Natural killer cell (primary cell): ENCODE results near the gene TMPRSS7. TPM values are rescaled to one million over a fixed set of nuclear protein-coding genes. Genes with fewer than 3 reads are reported as not detected.

ENCODE experiments used
- ATAC-seq, 3 donors: fragments of 150-1000 bp in 2 of 3; fragments of 200-7000 bp in 1 of 3; cut with Tn5 transposase; 1 replicate in 1 of 3; 2 replicates in 2 of 3; pipeline ENCODE4 v1.10.0; 2021; ENCODE audit warnings: mild to moderate bottlenecking in 2 of 3, moderate library complexity in 2 of 3
- DNase-seq, 2 donors: peaks; one replicate each; pipeline versions ENCODE4 v3.0.0 to v3.0.0-alpha.2; 2013 to 2021; ENCODE audit warnings: mixed read lengths in 1 of 2
- H3K27ac ChIP-seq: one replicate; pipeline ENCODE4 v1.5.1; 2013; ENCODE audit warnings: mild to moderate bottlenecking, low read length
- H3K27me3 ChIP-seq: one replicate; pipeline ENCODE4 v1.6.1; 2013; ENCODE audit warnings: low read length; ENCODE audit not compliant: control insufficient read depth, insufficient read depth
- H3K36me3 ChIP-seq: one replicate; pipeline ENCODE4 v1.6.1; 2013; ENCODE audit warnings: low read length; ENCODE audit not compliant: control insufficient read depth, insufficient read depth
- H3K4me1 ChIP-seq: one replicate; pipeline ENCODE4 v1.6.1; 2013; ENCODE audit warnings: low read length; ENCODE audit not compliant: control insufficient read depth, insufficient read depth
- H3K4me3 ChIP-seq: one replicate; pipeline ENCODE4 v1.5.1; 2013; ENCODE audit warnings: low read length
- H3K9me3 ChIP-seq: one replicate; pipeline ENCODE4 v1.6.1; 2013; ENCODE audit warnings: low read length; ENCODE audit not compliant: control insufficient read depth, insufficient read depth
- H3K27ac Mint-ChIP-seq, 2 donors: one replicate each; pipeline ENCODE4 v1.8.0; 2022; ENCODE audit warnings: mild to moderate bottlenecking in 2 of 2, mixed read lengths in 2 of 2, moderate library complexity in 1 of 2
- H3K27me3 Mint-ChIP-seq, 2 donors: one replicate each; pipeline ENCODE4 v1.8.0; 2022; ENCODE audit warnings: low read depth in 2 of 2, mixed read lengths in 2 of 2
- H3K36me3 Mint-ChIP-seq: one replicate; pipeline ENCODE4 v1.8.0; 2022; ENCODE audit warnings: mixed read lengths
- H3K4me1 Mint-ChIP-seq, 2 donors: one replicate each; pipeline ENCODE4 v1.8.0; 2022; ENCODE audit warnings: mixed read lengths in 2 of 2
- H3K4me3 Mint-ChIP-seq: one replicate; pipeline ENCODE4 v1.8.0; 2022; ENCODE audit warnings: mild to moderate bottlenecking, moderate library complexity, mixed read lengths
- H3K9me3 Mint-ChIP-seq, 2 donors: one replicate each; pipeline ENCODE4 v1.8.0; 2022; ENCODE audit warnings: mixed read lengths in 2 of 2
- CTCF ChIP-seq: fragments of 200-600 bp; IDR thresholded peaks from one replicate; pipeline ENCODE4 v1.8.0; 2022; ENCODE audit warnings: antibody characterized with exemption
- WGBS: methylation state at CpG from one replicate; pipeline ENCODE4 v1.1.7; 2013; ENCODE audit warnings: missing lambda C conversion rate; ENCODE audit not compliant: insufficient coverage; 5-methylcytosine and 5-hydroxymethylcytosine counted together
- intact Hi-C: fragments of 100-400 bp; cut with micrococcal nuclease; formaldehyde crosslinking; loops from one replicate; pipeline ENCODE4 v1.14.2; 2022
- total RNA-seq, 4 donors: library from RNA; stranded (reverse); fragments of 120-200 nt in 1 of 4; gene quantifications; one replicate each; pipeline versions ENCODE4 v1.2.3 to v1.2.4, GENCODE V29; 2013 to 2022

The TMPRSS7 gene
- total RNA-seq, 3 donors from 2014 or later (not counting 1 experiment from before 2014, with no cell fraction given), result not detected

GRCh38 chr3:112002096-112002971, 32.2 kb upstream of the TMPRSS7 start:
- Mint-ChIP-seq H3K9me3 (no peaks in the 10 kb centered on the region), H3K4me1 (peaks cover 26 to 29% of the 10 kb centered on the region in 2 donors), H3K27ac (no peak overlapping the region), H3K4me3 (no peak overlapping the region), H3K36me3 (no peaks in the 10 kb centered on the region), H3K27me3 (peaks cover 10 to 18% of the 10 kb centered on the region in 2 donors)
- no peak for TF ChIP-seq CTCF
- H3K9me3 ChIP-seq, result no peaks in the 10 kb centered on the region
- H3K4me3 ChIP-seq, result no peak overlapping the region
- peaks cover 22% of the 10 kb centered on the region for H3K4me1 ChIP-seq
- DNase-seq (peak in 1 of 2 donors; percentile 19), ATAC-seq (no peak)
- intact Hi-C loops, result no loop called here
- H3K27me3 ChIP-seq, result no peaks in the 10 kb centered on the region
- no peak overlapping the region for H3K27ac ChIP-seq
- no peaks in the 10 kb centered on the region for H3K36me3 ChIP-seq
- 74% methylated on average over 7 of the region's 8 CpGs for WGBS

- H3K4me1 Mint-ChIP-seq, result peaks cover 26 to 27% of the 10 kb centered on the region in 2 donors
- Histone ChIP-seq H3K4me1 (peaks cover 20% of the 10 kb centered on the region), H3K27ac (no peak overlapping the region), H3K9me3 (no peaks in the 10 kb centered on the region), H3K4me3 (no peak overlapping the region), H3K27me3 (no peaks in the 10 kb centered on the region), H3K36me3 (no peaks in the 10 kb centered on the region)
- H3K4me3 Mint-ChIP-seq, result no peak overlapping the region
- WGBS, result 91% methylated on average over 4 of the region's 4 CpGs
- no peak for ATAC-seq
- H3K27ac Mint-ChIP-seq, result no peak overlapping the region
- peaks cover 8 to 14% of the 10 kb centered on the region in 2 donors for H3K27me3 Mint-ChIP-seq
- H3K9me3 Mint-ChIP-seq, result no peaks in the 10 kb centered on the region
- no peak for DNase-seq
- intact Hi-C loops, result no loop called here
- no peak for TF ChIP-seq CTCF
- H3K36me3 Mint-ChIP-seq, result no peaks in the 10 kb centered on the region
Observed at GRCh38 chr3:112003321-112004080, 31.0 kb upstream of the TMPRSS7 start.

GRCh38 chr3:112004187-112004586, 30.3 kb upstream of the TMPRSS7 start:
- peaks cover 4 to 10% of the 10 kb centered on the region in 2 donors for H3K27me3 Mint-ChIP-seq
- intact Hi-C loops, result no loop called here
- H3K36me3 Mint-ChIP-seq, result no peaks in the 10 kb centered on the region
- peaks cover 20% of the 10 kb centered on the region in 2 donors for H3K4me1 Mint-ChIP-seq
- Histone ChIP-seq H3K27me3 (no peaks in the 10 kb centered on the region), H3K27ac (no peak overlapping the region), H3K4me3 (no peak overlapping the region), H3K4me1 (peaks cover 13% of the 10 kb centered on the region), H3K9me3 (no peaks in the 10 kb centered on the region), H3K36me3 (no peaks in the 10 kb centered on the region)
- no peak for ATAC-seq
- TF ChIP-seq CTCF, result no peak
- no peak overlapping the region for H3K4me3 Mint-ChIP-seq
- H3K27ac Mint-ChIP-seq, result no peak overlapping the region
- WGBS, result 100% methylated on average over 1 of the region's 2 CpGs
- no peaks in the 10 kb centered on the region for H3K9me3 Mint-ChIP-seq
- DNase-seq, result no peak
